ENCODE results near the gene NOS1.

NOS1 gene

GRCh38 chr12:117363953-117364486 lies 2.6 kb upstream of the NOS1 start:
- no peak for DNase-seq (ENCODE audit: low read depth in 2 of 2, low spot score in 1 of 2)

- no peak for DNase-seq (ENCODE audit: low read depth in 2 of 2, low spot score in 1 of 2)
These were observed 1.7 kb upstream of the NOS1 start for GRCh38 chr12:117363056-117363662.

- no peak for DNase-seq (ENCODE audit: low read depth in 2 of 2, low spot score in 1 of 2)
These were observed 965 bp upstream of the NOS1 start for GRCh38 chr12:117362391-117362790.

- DNase-seq (ENCODE audit: low read depth in 2 of 2, low spot score in 1 of 2) = no peak
These were observed 479 bp upstream of the NOS1 start for GRCh38 chr12:117361905-117362304.

GRCh38 chr12:117360551-117361346 lies 677 bp downstream of the NOS1 start:
- no peak for DNase-seq (ENCODE audit: low read depth in 2 of 2, low spot score in 1 of 2)

- no peak for DNase-seq (ENCODE audit: low read depth in 2 of 2, low spot score in 1 of 2)
These were observed 1.2 kb downstream of the NOS1 start for GRCh38 chr12:117360222-117360550.

GRCh38 chr12:117359029-117359845 lies 2.2 kb downstream of the NOS1 start:
- no peak for DNase-seq (ENCODE audit: low read depth in 2 of 2, low spot score in 1 of 2)

- no peak for DNase-seq (ENCODE audit: low read depth in 2 of 2, low spot score in 1 of 2)
These were observed 5.4 kb downstream of the NOS1 start for GRCh38 chr12:117356048-117356447.

GRCh38 chr12:117352883-117353282 lies 8.5 kb downstream of the NOS1 start:
- DNase-seq (ENCODE audit: low read depth in 2 of 2, low spot score in 1 of 2) = no peak

- no peak for DNase-seq (ENCODE audit: low read depth in 2 of 2, low spot score in 1 of 2)
These were observed 9.2 kb downstream of the NOS1 start for GRCh38 chr12:117352206-117352605.

- no peak for DNase-seq (ENCODE audit: low read depth in 2 of 2, low spot score in 1 of 2)
These were observed 11.3 kb downstream of the NOS1 start for GRCh38 chr12:117350140-117350539.

GRCh38 chr12:117347588-117347987 lies 13.8 kb downstream of the NOS1 start:
- no peak for DNase-seq (ENCODE audit: low read depth in 2 of 2, low spot score in 1 of 2)

GRCh38 chr12:117344716-117345115 lies 16.7 kb downstream of the NOS1 start:
- DNase-seq (ENCODE audit: low read depth in 2 of 2, low spot score in 1 of 2) = no peak

- DNase-seq (ENCODE audit: low read depth in 2 of 2, low spot score in 1 of 2) = no peak
These were observed 17.6 kb downstream of the NOS1 start for GRCh38 chr12:117343849-117344248.

GRCh38 chr12:117343296-117343695 lies 18.1 kb downstream of the NOS1 start:
- DNase-seq (ENCODE audit: low read depth in 2 of 2, low spot score in 1 of 2) = no peak

GRCh38 chr12:117342682-117343081 lies 18.7 kb downstream of the NOS1 start:
- no peak for DNase-seq (ENCODE audit: low read depth in 2 of 2, low spot score in 1 of 2)

- DNase-seq (ENCODE audit: low read depth in 2 of 2, low spot score in 1 of 2) = no peak
These were observed 19.2 kb downstream of the NOS1 start for GRCh38 chr12:117342247-117342646.

GRCh38 chr12:117339104-117339503 lies 22.3 kb downstream of the NOS1 start:
- DNase-seq (ENCODE audit: low read depth in 2 of 2, low spot score in 1 of 2) = no peak

GRCh38 chr12:117334855-117335587 lies 26.4 kb downstream of the NOS1 start:
- DNase-seq (ENCODE audit: low read depth in 2 of 2, low spot score in 1 of 2) = no peak

- DNase-seq (ENCODE audit: low read depth in 2 of 2, low spot score in 1 of 2) = no peak
These were observed 27.4 kb downstream of the NOS1 start for GRCh38 chr12:117334051-117334450.

GRCh38 chr12:117333331-117333881 lies 28.0 kb downstream of the NOS1 start:
- DNase-seq (ENCODE audit: low read depth in 2 of 2, low spot score in 1 of 2) = no peak
